Measurements from ENCODE around the gene CDC6.

DNA sequence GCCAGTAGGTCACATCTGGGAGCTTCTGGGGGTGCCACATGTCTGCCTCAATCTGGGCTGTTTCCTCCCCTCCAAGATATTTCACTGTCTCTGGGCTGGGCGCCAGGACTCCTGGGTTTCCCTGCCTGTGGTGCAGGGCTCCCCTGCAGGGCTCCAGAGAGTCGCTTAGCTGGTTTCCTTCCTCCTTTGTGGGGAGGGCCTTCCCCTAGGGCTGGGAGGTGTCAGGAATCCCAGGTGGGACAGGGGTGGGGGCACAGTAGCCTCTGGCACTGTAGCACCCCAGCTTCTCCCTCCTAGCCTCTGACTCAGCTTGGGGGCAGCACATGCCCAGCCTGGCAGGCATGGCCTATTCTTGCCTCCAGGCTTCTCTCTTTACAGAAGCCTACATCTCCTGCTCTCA lies 23.9 kb downstream of the CDC6 start:
- no peak for TF ChIP-seq CTCF (IDR thresholded peaks at IDR 0.05; ENCODE audit: low read depth, low read length)
- TF ChIP-seq POLR2A (IDR thresholded peaks at IDR 0.05; ENCODE audit: extremely low read depth, insufficient read length), result no peak
- TF ChIP-seq, protein P1, sequence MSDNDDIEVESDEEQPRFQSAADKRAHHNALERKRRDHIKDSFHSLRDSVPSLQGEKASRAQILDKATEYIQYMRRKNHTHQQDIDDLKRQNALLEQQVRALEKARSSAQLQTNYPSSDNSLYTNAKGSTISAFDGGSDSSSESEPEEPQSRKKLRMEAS (IDR thresholded peaks at IDR 0.05; ENCODE audit: low read depth, low read length), result no peak

Data from NB4 (cell line).